ENCODE measurements around the gene LHPP. TPM values are rescaled to one million over a fixed set of nuclear protein-coding genes. Genes with fewer than 3 reads are reported as not detected.

LHPP gene
- total RNA-seq, 4 donors from 2014 or later, result 12.3 to 25.0 (median 16.2) TPM

- no peaks in the 10 kb centered on the region for H3K9me3 ChIP-seq
- no peaks in the 10 kb centered on the region for H3K36me3 ChIP-seq
- no peaks in the 10 kb centered on the region for H3K27me3 ChIP-seq
- H3K4me1 ChIP-seq, result peaks cover 6 to 42% (median 22%) of the 10 kb centered on the region in 3 donors
- TF ChIP-seq EP300 (IDR thresholded peaks at IDR 0.05) (no peak), POLR2A (IDR thresholded peaks at IDR 0.05) (no peak), POLR2AphosphoS5 (IDR thresholded peaks at IDR 0.05) (no peak), CTCF (IDR thresholded peaks at IDR 0.05) (no peak)
- peak overlapping the region; percentile 25 to 91 (median 88) for H3K27ac ChIP-seq
- no peak for ATAC-seq
- 60 to 80% methylated on average over 1 of the region's 11 CpGs for WGBS, 2 donors (ENCODE audit: low coverage in 1 of 2)
- H3K4me3 ChIP-seq, result no peak overlapping the region
Measured at GRCh38 chr10:124559372-124560132, 97.9 kb downstream of the LHPP start.

- peak; percentile 93 for ATAC-seq
- Histone ChIP-seq H3K9me3 (no peaks in the 10 kb centered on the region), H3K27me3 (no peaks in the 10 kb centered on the region), H3K4me1 (peaks cover 6 to 42% (median 22%) of the 10 kb centered on the region in 3 donors), H3K27ac (peak overlapping the region; percentile 54 to 91 (median 88)), H3K4me3 (no peak overlapping the region), H3K36me3 (no peaks in the 10 kb centered on the region)
- 10 to 12% methylated on average over 4 to 6 of the region's 18 CpGs for WGBS, 2 donors (ENCODE audit: low coverage in 1 of 2)
- TF ChIP-seq POLR2AphosphoS5 (IDR thresholded peaks at IDR 0.05), result peak; percentile 97
- peak in 2 of 4 experiments; percentile 22 to 27 for TF ChIP-seq CTCF (IDR thresholded peaks at IDR 0.05)
- TF ChIP-seq POLR2A (IDR thresholded peaks at IDR 0.05), result no peak
- peak; percentile 83 for TF ChIP-seq EP300 (IDR thresholded peaks at IDR 0.05)
Measured at GRCh38 chr10:124560377-124561105, 98.9 kb downstream of the LHPP start.

DNA sequence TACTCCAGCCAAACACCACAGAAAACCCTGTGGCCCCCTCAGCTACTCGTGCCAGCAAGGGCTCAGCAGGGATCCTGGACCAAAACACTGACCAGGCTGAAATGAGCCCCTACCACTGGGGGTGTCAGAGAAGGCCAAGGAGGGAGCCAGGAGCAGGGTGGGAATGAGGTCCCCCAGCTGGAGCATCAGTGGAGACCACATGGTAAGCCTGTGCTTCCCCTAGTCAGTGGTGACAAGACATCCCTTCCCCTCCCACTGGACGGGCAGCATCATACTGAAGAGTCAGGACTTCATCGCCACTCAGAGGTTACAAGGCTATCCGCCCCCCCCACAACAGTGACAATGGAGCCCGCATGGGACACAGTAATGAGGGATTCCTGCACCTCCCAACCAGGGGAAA, 99.6 kb downstream of the LHPP start:
- Histone ChIP-seq H3K36me3 (no peaks in the 10 kb centered on the region), H3K4me1 (peaks cover 6 to 42% (median 22%) of the 10 kb centered on the region in 3 donors), H3K9me3 (no peaks in the 10 kb centered on the region), H3K4me3 (no peak overlapping the region), H3K27me3 (no peaks in the 10 kb centered on the region), H3K27ac (peak overlapping the region in 3 of 4 donors; percentile 86 to 91 (median 90))
- no peak for TF ChIP-seq POLR2AphosphoS5 (IDR thresholded peaks at IDR 0.05)
- TF ChIP-seq POLR2A (IDR thresholded peaks at IDR 0.05), result no peak
- no peak for TF ChIP-seq EP300 (IDR thresholded peaks at IDR 0.05)
- TF ChIP-seq CTCF (IDR thresholded peaks at IDR 0.05), result no peak
- no CpG with 5 or more reads among the region's 5 CpGs for WGBS, 2 donors (ENCODE audit: low coverage in 1 of 2)
- ATAC-seq, result no peak

DNA sequence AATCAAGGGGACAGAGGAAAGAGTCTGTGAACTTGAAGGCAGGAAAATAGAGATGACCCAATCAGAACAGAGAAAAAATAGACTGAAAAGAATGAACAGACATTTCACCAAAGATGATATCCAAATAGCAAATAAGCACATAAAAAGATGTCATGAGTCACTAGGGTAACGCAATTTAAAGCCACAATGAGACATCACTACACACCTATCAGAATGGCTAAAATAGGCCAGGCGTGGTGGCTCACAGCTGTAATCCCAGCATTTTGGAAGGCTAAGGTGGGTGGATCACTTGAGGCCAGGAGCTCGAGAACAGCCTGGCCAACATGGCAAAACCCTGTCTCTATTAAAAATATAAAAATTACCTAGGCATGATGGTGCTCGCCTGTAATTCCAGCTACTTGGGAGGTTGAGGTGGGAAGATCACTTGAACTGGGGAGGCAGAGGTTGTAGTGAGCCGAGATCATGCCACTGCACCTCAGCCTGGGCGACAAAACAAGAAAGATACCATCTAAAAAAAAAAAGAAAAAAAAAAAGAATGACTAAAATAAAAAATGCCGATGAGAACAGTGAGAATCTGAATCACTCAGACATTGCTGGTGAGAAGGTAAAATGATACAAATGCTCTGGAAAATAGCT, 100.9 kb downstream of the LHPP start:
- H3K27ac ChIP-seq, result no peak overlapping the region
- peaks cover 6 to 40% (median 22%) of the 10 kb centered on the region in 3 donors for H3K4me1 ChIP-seq
- no peak for TF ChIP-seq POLR2AphosphoS5 (IDR thresholded peaks at IDR 0.05)
- TF ChIP-seq POLR2A (IDR thresholded peaks at IDR 0.05), result no peak
- TF ChIP-seq CTCF (IDR thresholded peaks at IDR 0.05), result no peak
- no peak for TF ChIP-seq EP300 (IDR thresholded peaks at IDR 0.05)
- H3K36me3 ChIP-seq, result no peaks in the 10 kb centered on the region
- no peak for ATAC-seq
- no peaks in the 10 kb centered on the region for H3K27me3 ChIP-seq
- no peaks in the 10 kb centered on the region for H3K9me3 ChIP-seq
- WGBS, 2 donors (ENCODE audit: low coverage in 1 of 2), result 88 to 93% methylated on average over 6 to 7 of the region's 7 CpGs
- no peak overlapping the region for H3K4me3 ChIP-seq
